HG03439 (cell line): ENCODE data around the gene NCK2.

Experiments
- ATAC-seq: cut with Tn5 transposase; IDR thresholded peaks from one replicate; pipeline ENCODE4 v1.9.1; 2021; ENCODE audit warnings: mild to moderate bottlenecking, moderate library complexity; ENCODE audit not compliant: unreplicated experiment

Gene NCK2

GRCh38 chr2:105744909-105745853 is at the start of gene NCK2:
NCK2 (plus strand) TSS chr2:105744912; CDS start chr2:105855064, 110,152 bp downstream.
- peak; percentile 17 for ATAC-seq

- ATAC-seq, result no peak
Observed at GRCh38 chr2:105697781-105698449, 46.8 kb upstream of the NCK2 start.

- no peak for ATAC-seq
Observed at GRCh38 chr2:105698820-105699219, 45.9 kb upstream of the NCK2 start.

DNA sequence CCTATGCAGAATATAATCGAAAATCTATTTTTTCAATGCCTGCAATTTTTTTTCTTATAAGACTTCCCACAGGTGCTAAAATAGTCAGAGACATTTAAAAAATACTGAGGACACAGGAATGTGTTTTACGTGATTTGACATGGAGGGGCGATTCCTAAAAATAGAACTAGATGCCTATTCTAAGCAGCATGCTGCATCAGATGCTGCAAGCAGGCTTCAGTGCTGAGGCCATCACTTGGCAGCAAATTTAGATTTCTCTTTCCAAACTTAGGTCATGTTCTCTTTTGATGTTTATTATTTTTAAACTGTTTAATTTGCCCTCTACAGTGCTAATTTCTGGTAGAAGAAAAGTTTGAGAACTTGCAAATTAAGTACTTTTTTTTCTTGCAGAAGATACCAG is 43.7 kb upstream of the NCK2 start:
- ATAC-seq, result no peak

DNA sequence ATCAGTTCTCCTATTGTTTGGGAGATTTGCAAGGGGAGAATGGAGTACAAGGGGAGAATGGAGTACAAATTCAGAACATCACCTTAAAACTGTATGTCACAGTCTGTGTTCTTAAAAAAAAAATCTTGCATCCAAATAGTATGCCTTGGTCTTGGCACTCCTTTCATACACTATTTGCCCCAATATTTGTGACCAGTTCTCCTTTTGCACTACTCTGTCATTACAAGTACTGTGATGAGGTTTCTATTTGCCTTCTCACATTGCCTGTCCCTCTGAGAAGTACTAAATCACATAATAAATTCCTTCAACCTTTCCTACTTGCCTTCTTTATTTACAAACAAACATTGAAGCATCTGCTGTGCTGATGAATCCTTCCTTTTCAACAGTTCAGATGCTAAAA is 36.0 kb upstream of the NCK2 start:
- ATAC-seq, result no peak

GRCh38 chr2:105711394-105711793 is 33.3 kb upstream of the NCK2 start:
- no peak for ATAC-seq

DNA sequence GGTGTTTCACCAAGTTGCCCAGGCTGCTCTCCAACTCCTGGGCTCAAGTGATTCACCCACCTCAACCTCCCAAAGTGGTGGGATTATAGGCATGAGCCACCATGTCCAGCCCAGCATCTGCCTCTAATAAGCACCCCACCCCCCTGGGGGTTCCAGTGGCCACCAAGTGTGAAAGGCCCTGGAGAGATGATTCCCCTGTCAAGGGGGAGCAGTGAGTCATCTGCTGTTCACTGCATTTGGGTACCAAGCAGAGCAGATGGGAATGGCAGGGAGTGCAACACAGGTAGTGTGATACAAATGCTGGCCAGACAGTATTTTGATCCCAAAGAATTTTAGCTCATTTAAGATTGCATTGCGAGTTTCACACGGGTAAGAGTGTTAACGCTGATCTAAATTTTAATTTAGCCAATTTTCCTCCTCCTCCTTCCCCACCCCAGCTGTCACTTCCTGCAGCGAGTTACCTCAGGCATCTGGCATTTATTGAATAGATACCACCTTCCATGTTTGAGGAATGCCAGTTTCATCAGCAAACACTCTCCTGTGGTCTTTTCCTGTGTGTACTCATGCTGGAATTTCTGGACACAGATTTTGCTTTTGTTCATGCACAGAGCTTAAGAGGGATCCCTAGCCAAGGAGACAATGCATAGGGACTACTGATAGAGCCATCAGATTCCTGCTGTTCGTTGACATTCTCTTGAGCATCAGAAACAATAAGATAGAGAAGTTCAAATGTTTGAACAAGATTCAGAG is 32.4 kb upstream of the NCK2 start:
- ATAC-seq, result no peak

DNA sequence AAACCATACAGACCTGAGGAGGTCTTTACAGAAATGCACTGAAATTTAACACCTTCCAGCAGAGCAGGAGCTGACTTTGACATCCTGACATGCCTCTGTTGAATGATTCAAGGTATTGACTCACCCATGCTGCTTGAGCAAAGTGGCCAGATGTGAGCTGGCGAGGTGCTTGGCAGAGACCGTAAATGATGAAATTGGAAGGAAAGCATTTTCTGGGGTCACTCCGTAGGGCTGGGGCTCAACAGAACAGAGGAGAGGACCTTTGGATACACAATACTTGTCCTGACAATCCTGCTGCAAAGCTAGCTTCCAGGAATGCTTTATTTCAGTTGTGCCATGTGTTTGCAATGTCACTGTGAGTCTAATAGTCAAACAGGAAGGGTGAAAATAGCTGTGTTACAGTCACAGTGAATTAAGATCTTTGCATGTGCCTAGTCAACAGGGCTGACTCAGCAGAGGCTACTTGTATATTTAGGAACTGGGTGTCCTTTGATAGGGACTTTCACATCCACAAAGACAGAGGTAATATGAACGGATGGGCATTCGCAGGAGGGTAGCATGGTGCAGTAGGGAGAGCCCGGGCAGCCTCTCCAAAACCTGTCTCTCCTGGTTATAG is 31.6 kb upstream of the NCK2 start:
- ATAC-seq, result no peak

DNA sequence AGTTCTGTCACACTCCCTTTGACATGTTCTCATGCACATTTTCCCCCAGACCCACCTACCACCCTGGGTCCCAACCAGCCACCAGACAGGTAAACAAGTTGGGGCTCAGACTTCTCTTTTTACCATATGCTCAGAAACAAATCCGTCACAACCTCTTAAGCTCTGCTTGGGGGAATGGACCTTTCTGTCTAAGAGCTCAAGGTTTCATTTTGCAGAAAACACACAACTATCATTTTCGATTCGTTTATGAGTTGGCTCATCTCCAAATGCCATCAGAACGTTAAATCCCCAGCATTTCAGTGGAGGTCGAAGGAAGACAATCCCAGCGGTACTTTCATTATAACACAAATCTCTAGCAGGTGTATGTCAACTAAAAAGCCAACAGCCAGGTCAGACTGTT is 30.6 kb upstream of the NCK2 start:
- ATAC-seq, result no peak

- no peak for ATAC-seq
Observed at GRCh38 chr2:105718846-105719481, 25.7 kb upstream of the NCK2 start.

GRCh38 chr2:105721991-105722511 is 22.7 kb upstream of the NCK2 start:
- ATAC-seq, result no peak

DNA sequence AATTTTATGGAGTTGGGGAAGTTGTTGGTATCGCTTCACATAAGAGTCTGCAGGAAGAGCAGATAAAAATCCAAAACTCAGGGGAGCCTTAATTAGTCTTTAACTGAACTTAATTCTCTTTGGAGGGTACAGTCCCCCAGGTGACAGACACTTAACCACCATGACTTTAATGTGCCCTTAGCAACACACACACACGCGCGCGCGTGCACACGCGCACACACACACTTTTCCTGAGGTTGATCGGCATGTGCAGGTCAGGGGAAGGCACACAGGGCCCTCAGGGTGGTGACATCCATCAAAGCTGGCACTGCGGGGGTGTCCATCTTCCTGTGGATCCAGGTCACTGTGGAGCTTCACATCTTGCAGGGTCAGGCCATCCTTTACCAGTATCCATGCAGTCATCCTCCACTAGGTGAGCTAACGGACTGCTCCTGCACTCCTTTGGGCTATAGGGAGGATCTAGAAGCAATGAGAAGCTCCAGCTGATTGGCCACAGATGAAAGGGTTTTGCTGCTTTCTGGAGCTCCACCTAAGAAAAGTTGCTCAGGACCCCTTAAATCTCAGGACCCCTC is 21.9 kb upstream of the NCK2 start:
- ATAC-seq, result no peak

DNA sequence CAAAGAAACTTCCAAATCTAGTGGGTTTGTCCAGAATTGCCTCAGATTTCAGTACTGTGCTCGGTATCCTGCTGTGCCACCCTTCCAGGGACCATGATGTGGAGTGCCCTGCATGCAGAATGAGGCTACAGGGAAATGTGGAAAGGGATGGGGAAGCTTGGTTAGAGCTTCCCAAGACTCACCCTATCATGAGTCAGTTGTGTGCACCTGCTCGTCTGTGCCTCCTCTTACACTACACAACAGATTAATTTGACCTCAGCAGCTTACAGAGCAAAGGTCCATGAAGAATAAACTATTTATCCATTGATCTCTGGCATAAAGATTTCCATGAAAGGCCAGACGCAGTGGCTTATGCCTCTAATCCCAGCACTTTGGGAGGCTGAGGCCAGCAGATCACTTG is 21.3 kb upstream of the NCK2 start:
- ATAC-seq, result no peak

DNA sequence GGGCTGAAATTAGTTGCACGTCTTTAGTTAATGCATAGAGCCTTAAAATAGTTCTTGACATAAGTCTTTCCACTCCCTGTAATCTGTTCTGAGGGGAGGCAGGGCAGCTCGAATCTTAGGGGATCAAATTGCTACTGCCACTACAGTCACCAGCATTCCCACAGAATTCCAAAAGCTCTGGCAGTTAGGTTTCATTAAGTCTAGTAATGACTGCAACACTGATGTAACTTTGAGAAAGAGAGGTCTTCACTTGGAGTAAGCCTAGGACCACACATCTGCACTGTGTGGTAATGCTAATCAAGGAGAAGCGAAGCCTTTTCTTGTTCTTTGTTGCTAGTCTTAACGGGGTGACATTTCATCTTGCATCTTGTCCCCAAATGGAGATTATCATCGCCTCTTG is 19.3 kb upstream of the NCK2 start:
- ATAC-seq, result no peak

DNA sequence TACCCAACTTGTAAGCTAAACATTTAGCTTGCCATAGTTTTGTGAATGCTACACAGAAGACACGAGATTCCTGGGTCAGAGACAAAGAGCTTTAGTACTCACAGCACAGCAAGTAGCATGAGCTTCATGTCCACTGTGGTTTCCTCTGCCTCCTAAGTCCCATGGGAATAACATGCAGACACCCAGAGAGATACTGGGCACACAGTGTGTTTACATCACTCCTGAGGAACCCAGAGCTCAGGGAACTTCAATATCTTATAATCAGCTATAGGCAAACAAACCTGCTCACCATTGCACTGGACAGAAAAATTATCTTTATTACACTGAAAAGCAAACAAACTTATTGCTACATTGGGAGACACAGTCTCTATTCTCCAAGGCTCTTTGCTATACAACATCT is 14.5 kb upstream of the NCK2 start:
- no peak for ATAC-seq

DNA sequence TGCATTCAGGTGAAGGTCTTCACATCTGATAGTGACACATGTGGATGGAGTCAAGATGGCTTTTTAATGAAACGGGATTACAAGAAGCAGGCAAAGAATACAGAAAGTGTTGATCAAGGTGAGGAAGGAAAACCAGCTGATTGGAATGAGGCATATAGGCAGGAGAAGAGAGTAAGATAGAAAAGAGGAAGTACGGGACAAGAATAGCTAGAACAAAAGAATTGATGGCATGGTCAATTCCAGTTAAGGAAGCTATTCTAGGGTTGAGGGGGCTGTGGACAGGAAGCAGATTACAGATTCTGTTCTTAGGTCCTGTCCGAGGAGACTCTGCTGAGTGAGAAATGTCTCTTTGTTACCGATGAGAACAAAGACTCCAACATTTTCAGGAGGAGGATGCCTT is 13.2 kb upstream of the NCK2 start:
- no peak for ATAC-seq

GRCh38 chr2:105732101-105732500 is 12.6 kb upstream of the NCK2 start:
- no peak for ATAC-seq

DNA sequence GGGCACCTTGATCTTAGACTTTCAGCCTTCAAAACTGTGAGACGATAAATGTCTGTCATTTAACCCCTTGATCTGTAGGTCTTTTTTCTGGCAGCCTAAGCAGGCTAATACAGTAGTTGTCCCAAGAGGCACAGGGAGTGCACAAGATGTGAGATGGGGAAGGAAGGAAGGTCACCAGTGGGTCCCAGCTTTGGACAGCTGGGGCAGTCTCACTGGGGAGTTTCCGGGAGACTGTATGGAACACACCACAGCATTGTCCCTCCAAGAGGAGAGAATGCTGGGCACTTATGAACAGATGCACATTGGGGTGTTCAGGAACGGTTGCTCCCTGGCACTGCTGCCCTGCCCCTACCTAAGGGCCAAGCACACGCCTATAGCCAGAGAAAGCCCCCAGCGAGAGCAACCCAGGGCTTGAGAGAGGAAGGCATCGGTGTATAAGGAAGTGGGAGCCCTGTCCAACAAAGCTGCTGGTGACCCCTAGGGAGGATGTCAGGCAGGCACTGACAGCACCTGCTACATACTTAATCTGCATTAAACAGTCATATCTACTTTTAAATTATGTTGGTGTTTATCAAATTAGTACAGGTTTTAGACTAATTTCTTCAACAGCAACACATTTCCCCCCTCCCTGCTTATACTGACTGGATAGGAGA is 11.6 kb upstream of the NCK2 start:
- no peak for ATAC-seq

- no peak for ATAC-seq
Observed at GRCh38 chr2:105733875-105734274, 10.8 kb upstream of the NCK2 start.
